Stimulated activated CD4-positive, alpha-beta T cell treated with anti-CD3 and anti-CD28 coated beads, Interleukin-1b, Interleukin-23, amount 100 ng/mL, for 4 hours (primary cell): ENCODE results near the gene C19orf73.
"Not testable (repeated sequence)": the region's sequence is repeated elsewhere in the genome, so short reads cannot be mapped to it uniquely, and the experiment has no call there.

Source experiments
- DNase-seq, 2 donors: peaks; one replicate each; pipeline ENCODE4 v3.0.0-alpha.2; 2020; ENCODE audit warnings: low read depth in 2 of 2

Gene C19orf73

DNA sequence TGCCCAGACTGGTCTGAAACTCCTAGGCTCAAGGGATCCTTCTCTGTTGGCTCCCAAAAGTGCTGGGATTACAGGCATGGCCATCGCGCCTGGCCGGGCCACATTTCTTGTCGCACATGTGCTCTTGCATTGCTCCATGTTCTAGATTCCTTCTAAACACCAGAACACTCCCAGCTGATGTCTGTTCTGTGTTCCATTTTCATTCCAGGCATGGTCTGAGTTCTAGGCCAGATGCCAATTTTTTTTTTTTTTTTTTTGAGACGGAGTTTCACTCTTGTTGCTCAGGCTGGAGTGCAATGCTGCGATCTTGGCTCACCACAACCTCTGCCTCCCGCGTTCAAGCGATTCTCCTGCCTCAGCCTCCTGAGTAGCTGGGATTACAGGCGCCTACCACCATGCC lies 2.9 kb upstream of the C19orf73 start:
- not testable (repeated sequence) for DNase-seq

DNA sequence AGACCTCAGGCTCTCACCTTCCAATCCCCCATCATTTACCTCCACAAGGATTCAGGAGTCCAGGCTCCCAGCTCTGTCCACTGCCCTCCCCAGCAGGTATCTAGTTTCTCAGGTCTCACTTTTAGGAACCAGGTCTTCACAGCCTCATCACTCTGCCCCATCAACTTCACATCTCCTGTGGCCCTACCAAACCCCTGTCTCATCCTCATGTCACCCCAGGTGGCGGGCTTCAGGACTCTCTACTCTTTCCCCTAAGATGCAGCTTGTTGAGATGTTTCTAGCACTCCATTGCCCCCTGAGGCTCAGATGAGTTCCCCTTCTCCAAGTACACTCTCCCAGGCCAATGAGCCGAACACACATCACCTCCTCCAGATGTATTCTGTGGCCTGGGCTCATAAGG lies 1.9 kb upstream of the C19orf73 start:
- DNase-seq, result no peak

DNA sequence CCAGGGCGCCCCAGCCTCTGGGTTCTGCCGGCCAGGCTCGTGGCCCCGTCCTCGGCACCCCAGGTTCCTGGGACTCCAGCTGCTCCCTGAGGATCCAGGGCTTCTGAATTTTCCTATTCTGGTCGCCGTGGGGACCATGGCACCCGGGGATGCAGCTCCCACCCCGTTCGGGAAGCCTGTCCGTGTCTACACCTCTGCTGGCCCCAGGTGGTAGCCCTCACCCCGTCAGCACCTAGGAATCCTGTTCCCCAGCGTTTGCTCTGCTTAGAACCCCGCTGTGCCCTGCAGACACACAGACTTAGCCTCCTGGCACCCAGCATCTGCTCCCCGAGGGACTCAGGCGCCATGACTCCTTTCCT lies 1.4 kb upstream of the C19orf73 start:
- DNase-seq, result no peak

DNA sequence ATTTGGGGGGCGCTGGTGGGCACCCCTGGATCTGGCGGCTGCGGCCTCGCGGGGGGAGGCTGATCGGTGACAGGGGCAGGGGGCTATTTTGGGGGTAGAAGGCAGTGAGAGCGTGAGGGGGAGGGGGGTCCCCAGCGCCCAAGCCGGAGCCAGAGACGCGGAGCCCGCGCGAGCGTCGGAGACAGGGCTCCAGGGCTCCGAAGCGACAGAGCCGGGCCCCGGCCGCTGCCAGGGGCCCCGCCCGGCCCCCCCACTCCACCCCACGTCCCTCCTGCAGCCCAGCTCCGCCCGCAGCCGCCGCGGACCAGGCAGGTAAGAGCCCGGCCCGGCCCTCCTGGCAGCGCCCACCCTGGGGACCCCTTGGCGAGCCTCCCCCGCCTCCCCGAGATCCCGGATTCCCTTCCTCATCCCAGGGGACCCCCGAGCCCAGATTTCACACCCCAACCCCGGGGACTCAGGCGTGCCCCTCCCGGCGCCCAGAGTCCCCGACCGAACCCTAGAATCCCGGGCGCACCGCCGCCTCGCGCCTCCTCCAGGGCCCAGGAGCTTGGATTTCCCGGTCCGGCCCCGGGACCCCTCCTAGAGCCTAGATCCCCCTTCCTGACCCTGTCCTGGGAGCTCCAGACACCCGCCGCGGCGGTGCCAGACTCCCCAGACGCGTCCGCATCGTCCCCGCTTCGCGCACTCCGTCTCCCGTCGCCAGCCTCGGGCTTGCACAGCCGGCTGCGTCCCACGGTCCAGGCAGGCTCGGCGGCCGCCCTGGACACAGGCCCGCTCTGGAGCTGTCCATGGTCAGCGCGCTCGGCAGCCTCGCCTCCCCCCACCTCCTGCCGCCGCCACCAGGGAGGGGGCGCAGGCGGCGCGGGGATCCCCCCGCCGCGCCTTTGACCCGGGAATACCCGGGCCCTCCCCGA lies 725 bp upstream of the C19orf73 start, which contains the start of gene PPFIA3:
TSS of gene PPFIA3 (plus strand) at position 134 of the 914 bp plus-strand sequence. CDS start 8,330 bp downstream, outside the sequence.
- DNase-seq, result no peak

DNA sequence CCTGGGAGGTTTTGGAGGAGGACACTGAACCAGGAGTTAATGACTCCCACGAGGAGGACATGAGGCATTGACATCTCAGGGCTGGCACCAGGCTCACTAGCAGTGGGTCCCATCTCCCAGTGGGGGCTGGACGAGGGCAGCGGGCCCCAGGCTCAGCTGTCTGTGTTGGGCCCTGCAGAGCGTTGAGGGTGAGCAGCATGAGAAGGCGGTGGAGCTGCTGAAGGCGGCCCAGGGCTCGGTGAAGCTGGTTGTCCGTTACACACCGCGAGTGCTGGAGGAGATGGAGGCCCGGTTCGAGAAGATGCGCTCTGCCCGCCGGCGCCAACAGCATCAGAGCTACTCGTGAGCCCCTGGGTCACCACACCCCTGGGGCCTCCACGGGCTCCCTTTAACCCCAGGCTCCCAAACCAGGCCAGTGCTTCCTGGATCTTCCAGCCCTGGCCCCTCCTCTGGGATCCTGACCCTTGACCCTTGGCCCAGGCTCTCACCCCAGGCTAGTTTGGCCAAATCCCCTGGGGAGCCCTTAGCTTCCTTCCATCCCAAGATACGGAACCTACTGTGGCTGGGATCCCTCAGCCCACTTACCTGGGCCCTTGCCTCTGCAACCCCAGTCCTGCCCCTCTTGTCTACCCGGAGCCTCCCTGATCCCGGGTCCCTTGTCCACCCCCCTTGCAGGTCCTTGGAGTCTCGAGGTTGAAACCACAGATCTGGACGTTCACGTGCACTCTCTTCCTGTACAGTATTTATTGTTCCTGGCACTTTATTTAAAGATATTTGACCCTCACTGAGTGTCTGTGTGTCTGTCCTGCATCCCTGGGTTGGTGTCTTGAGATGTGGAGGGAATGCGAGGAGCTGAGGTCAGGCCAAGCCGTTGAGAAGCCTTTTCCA lies 1.0 kb downstream of the C19orf73 start:
- DNase-seq, result no peak

DNA sequence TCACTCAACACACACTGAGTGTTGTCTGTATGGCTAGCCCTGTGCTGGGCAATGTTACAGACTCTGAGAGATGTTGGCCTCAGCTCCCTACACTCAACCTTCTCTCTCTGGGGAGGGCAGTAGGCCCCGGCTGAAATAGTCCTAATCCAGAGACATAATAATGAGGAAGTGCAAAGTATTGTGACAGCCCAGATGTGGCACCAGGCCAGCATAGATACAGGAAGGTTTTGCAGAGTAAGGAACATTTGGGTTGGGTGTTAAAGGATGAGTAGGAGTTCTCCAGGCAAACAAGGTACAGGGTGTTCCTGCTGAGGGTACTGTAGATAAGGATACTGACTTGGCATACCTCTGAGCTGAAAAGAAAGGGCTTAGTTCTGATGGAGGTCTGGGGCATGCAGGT lies 2.4 kb downstream of the C19orf73 start:
- no peak for DNase-seq

DNA sequence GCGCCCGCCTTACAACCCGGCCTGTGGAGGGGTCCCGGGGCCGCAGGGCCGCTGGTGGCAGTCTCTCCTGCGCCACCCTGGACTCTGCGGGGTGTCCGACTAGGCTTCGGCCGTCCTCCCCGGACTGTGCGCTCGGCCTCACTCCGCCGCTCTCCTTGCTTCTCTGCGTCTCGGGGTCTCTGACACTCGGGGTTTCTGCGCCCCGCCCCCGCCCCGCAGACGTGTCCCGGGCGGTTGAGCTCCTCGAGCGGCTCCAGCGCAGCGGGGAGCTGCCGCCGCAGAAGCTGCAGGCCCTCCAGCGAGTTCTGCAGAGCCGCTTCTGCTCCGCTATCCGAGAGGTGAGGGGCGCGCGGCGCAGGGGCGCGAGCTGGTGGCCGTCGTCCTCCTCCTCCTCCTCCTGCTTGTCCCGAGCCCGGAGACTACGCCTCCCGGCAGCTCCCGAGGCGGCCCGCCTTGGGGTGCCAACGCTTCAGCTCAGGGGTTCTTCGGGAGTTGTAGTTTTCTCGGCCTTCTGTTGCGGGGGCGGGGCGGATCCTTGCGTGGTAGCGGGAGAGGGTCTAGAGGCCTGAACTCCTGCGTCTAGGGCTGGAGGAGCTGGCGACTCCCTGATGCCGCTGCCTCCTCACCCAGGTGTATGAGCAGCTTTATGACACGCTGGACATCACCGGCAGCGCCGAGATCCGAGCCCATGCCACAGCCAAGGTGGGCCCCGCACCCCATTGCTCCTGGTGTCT lies 4.1 kb downstream of the C19orf73 start:
- peak; percentile 34 to 44 for DNase-seq

DNA sequence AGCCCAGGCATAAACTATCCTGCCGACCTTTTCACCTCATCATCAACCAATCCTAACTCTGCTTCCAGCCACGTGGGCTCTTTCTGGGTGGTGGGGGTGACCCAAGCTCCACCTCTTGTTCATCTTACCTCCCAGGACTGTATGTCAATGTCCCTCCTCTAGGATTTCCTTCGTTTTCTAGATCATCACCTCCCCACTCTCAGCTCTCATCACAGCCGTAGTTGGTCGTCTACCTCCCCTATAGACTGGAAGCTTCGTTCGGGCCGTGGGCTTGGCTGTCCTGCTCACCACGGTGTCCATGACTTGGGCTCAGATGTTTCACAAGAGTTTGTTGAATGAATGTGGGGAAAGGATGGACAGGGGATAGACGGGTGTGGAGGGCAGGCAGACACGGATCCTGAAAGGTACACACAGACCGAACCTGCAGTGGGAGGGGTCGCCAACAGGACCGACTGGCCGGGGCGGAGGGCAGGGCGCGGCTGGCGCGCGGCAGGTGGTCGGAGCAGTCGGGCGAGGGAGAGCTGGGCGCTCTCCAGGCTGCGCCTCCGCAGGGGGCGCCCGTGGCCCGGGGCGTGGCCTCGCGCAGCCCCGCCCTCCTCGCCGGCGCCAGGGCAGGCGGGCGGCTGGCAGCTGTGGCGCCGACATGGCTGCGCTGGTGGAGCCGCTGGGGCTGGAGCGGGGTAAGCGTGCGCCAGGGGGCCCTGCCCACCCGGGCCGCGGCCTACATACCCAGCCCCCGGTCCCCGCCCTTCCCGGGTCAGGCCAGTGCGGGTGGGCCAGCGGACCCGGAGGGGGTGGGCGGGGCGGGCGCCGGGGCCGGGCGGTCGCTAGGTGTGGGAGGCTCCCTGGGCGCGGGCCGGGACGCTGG lies 4.9 kb downstream of the C19orf73 start, which contains the start of gene LIN7B:
TSS of gene LIN7B (plus strand) at position 609 of the 868 bp plus-strand sequence. CDS start at position 644, 35 bp downstream.
- DNase-seq, result peak; percentile 57 to 73

DNA sequence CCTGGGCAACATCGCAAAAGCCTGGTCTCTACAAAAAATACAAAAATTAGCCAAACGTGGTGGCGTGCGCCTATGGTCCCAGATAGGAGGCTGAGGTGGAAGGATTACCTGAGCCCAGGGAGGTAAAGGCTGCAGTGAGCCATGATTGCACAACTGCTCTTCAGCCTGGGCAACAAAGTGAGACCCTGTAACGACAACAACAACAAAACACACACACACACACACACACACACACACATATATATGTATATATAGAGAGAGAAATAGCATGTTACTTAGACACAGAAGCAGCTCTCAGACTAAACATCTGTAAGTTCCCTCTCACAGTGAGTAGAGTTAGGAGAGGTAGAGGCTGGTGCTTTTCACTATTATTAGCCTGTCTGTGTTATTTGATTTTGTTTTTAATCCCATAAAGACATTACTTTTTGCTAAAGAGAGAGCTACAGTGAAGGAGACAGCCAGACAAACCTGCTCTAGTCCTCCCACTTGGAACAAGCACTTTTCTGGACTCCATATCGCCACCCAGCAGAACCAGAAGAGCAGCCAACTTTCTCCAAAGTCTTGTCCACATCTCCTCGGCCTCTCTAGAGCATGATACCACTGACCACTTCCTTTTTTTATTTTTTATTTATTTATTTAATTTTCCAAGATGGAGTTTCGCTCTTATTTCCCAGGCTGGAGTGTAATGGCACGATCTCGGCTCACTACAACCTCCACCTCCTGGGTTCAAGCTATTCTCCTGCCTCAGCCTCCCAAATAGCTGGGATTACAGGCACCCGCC lies 7.5 kb downstream of the C19orf73 start:
- no peak for DNase-seq

DNA sequence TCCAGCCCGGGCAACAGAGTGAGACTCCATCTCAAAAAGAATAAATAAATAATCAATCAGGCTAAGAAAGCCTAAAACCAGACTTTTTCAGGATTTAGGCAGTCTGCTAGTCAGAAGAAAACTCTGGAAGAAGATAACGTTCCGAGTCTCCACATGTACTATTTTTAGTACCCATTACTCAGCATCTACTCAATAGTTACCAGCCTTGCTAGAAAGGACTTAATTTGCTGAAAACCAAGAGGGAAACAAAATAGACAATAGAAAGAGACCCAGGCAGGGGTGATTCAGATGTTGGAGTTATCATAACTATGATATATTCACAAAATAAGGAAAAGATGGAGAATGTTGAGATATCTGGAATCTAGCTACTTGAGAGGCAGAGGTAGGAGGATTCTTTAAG lies 8.4 kb downstream of the C19orf73 start:
- no peak for DNase-seq

DNA sequence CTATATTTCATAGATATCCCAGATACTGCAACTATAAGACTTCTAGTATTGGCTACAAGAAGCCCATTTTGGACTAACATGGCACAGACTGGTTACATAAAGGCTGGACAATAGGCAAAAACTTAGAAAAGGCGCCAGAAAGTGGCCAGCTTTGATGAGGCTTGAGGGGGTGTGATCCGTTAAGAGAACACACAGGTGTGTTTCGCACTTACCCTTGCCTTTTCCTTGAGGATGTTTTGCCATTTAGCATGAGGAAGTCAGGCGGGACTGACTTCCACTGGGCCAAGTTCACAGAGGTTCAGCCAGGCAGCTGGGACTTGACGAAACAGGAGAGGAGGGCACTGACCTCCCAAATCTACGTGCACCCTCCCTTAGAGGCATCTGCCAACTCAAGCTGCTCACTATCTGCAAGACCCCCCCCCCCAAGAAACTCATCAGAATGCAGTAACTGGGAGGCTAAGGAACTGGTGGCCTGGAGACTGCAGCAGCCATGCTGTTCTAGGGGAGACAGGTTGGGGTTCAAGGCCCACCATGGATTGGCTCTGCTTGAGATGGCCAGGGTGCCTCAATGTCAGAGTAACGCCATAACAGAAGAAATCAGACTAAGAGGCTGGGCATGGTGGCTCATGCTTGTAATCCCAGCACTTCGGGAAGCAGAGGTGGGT lies 9.2 kb downstream of the C19orf73 start:
- no peak for DNase-seq

DNA sequence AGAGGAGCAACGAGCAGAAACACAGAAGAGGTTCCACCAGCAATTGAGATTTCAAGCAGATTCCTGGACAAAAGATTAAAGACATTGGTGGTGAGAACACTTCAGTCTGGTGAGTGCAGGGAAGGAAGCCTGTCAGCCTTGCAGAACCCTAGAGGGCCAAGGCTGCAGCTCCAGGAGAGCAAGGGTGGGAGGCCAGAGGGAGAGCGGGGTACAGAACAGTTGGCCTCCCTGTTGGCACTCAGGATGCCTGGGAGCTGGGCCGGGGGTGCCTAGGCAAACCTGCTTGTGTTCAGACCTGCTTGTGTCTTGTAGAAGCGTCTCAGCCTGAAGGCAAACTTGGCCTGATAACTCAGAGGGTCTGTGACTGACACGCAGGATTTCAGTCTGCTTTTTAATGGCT lies 9.9 kb downstream of the C19orf73 start:
- no peak for DNase-seq

DNA sequence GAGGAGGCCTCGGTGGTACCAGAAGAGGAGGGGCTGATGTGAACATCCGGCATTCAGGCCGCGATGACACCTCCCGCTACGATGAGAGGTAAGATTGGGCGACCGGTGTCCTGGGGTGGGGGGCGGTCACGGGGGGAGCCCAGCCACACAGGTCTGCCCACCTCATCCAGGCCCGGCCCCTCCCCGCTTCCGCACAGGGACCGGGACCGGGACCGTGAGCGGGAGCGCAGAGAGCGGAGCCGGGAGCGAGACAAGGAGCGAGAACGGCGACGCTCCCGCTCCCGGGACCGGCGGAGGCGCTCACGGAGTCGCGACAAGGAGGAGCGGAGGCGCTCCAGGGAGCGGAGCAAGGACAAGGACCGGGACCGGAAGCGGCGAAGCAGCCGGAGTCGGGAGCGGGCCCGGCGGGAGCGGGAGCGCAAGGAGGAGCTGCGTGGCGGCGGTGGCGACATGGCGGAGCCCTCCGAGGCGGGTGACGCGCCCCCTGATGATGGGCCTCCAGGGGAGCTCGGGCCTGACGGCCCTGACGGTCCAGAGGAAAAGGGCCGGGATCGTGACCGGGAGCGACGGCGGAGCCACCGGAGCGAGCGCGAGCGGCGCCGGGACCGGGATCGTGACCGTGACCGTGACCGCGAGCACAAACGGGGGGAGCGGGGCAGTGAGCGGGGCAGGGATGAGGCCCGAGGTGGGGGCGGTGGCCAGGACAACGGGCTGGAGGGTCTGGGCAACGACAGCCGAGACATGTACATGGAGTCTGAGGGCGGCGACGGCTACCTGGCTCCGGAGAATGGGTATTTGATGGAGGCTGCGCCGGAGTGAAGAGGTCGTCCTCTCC lies 11.1 kb downstream of the C19orf73 start:
- no peak for DNase-seq

DNA sequence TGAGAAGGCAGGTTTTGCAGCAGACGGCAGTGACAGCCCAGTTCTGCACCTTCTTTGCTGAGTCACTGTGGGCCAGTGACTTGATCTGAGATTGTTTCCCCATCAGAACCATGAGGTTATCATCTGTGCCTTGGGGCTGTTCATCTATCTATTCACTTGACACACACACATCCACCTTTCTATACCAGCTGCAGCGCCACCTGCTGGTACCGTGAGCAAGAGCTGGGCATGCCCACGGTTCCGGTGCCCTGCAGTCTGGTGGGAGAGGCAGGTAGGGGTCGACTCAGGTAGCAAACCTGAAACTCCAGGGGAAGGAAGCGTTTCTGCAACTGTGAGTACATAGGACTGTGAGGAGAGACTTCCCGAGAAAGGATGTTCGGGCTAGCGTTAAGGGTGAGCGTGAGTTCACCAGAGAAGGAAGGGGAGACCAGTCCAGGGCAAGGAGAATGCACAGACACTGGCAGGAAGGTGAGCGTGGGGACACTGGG lies 12.3 kb downstream of the C19orf73 start:
- peak; percentile 54 to 60 for DNase-seq

DNA sequence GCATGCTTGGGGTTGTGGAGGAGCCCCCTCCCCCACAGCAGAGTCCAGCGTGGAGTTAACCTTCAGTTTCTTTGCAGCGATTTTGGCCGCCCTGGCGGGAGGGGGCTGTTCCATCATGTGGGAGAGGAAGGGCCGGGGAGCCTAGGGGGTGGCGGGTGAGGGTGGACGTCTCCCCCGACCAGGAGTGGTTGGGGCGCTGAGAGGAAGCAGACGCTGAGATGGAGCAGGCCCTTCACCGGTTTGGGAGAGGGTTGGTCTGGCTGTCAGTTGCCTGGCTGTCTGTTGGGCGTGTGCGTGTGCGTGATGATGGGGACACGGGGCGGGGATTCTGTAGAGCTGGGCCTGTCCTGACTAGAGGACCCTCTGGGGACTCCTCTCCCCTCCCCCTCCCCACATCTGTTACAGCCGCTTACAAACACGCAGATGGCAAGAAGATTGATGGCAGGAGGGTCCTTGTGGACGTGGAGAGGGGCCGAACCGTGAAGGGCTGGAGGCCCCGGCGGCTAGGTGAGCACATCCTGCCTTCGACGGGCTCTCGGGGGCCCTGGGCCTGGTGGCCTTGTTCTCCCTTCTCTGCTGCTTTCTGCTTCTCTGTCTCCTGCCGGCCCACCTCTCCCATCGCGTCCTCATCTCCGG lies 14.6 kb downstream of the C19orf73 start:
- no peak for DNase-seq

DNA sequence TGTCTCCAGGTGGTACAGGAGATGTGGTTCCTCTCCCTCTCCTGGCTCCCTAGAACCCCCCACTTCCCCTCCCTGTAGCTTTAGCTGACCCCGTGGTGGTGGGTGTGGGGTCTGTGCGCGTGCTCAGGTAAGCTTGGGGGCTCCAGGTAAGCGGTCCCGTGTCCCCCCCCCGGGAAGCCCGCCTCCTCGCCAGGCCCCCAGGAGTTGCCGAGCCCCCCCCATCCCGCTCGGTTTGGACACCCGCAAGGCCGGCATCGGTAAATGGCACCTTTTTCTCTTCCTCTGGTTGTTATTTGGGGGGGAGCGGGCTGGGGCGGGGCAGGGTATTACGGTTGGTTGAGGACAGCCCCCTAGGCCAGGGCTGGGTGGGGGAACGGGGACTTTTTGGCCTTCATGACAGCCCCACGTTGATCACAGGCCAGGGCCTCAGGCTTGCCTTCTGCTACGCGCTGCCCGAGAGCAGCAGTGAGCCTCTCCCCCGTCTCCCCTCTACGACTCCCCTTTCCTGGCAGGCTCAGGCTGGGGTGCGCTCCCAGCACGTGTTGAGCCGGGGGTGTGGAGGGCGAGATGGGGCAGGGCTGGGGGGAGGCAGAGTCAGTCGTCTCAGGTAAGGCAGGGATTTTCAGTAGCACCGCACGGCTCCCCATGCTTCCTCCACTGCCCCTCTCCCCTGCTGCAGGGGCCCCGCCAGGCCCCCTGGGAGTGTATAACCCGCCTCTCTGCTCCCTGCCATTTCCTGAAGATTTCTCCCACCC lies 15.4 kb downstream of the C19orf73 start:
- DNase-seq, result no peak

DNA sequence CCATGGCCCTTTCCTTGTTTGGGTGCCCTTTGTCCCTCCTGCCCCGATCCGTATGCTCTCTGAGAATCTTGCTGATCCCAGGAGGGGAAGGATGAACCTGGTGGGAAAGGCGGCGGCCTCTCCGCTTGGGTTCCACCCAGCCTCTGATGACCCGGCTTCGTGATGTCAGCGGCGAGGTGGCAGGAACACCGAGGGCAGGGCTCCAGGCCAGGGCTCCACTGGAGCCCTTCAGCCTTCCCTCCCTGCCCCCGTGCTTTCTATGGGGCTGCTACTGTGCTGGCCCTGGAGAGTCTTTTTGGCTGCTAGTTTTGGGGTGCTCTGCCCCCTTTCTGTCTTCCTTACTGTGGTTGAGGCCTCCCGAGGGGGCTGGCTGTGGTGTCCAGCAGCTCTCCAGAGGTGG lies 16.6 kb downstream of the C19orf73 start:
- no peak for DNase-seq
